Liver (tissue), 9 donors: ENCODE results near the gene HAUS7. TPM values are rescaled to one million over a fixed set of nuclear protein-coding genes. Genes with fewer than 3 reads are reported as not detected.

ENCODE experiments used
- DNase-seq: peaks from one replicate; pipeline ENCODE4 v3.0.0-alpha.2; 2017; ENCODE audit warnings: low spot score
- H3K27ac ChIP-seq, 2 donors: one replicate each; pipeline ENCODE4 v1.7.0; 2013; ENCODE audit warnings: inconsistent platforms in 2 of 2, low read length in 2 of 2, control low read depth in 1 of 2, low read depth in 1 of 2, mild to moderate bottlenecking in 1 of 2
- H3K27me3 ChIP-seq, 4 donors: one replicate each; pipeline versions ENCODE4 v1.6.1 to v1.7.0; 2013; ENCODE audit warnings: low read length in 3 of 4, inconsistent platforms in 1 of 4, mild to moderate bottlenecking in 1 of 4, moderate library complexity in 1 of 4; ENCODE audit not compliant: control insufficient read depth in 4 of 4, insufficient read depth in 4 of 4
- H3K36me3 ChIP-seq, 4 donors: one replicate each; pipeline versions ENCODE4 v1.6.1 to v1.7.0; 2013; ENCODE audit warnings: low read length in 3 of 4, mild to moderate bottlenecking in 3 of 4, low read depth in 1 of 4, moderate library complexity in 1 of 4; ENCODE audit not compliant: control insufficient read depth in 4 of 4, insufficient read depth in 3 of 4
- H3K4me1 ChIP-seq, 4 donors: one replicate each; pipeline versions ENCODE4 v1.6.1 to v1.7.0; 2013; ENCODE audit warnings: low read length in 3 of 4, mild to moderate bottlenecking in 3 of 4, moderate library complexity in 1 of 4; ENCODE audit not compliant: control insufficient read depth in 4 of 4, insufficient read depth in 4 of 4
- H3K4me3 ChIP-seq, 3 donors: one replicate each; pipeline versions ENCODE4 v1.6.1 to v1.7.0; 2013; ENCODE audit warnings: low read length in 3 of 3, control low read depth in 1 of 3, low read depth in 1 of 3, mild to moderate bottlenecking in 1 of 3
- H3K9ac ChIP-seq, 2 donors: one replicate each; pipeline ENCODE4 v1.7.0; 2013; ENCODE audit warnings: low read length in 2 of 2, mild to moderate bottlenecking in 2 of 2, moderate library complexity in 2 of 2, control low read depth in 1 of 2, low read depth in 1 of 2
- H3K9me3 ChIP-seq, 4 donors: one replicate each; pipeline versions ENCODE4 v1.6.1 to v1.7.0; 2013; ENCODE audit warnings: low read length in 3 of 4; ENCODE audit not compliant: control insufficient read depth in 4 of 4
- EGR1 ChIP-seq, 2 donors: IDR thresholded peaks; 2 replicates each; pipeline ENCODE4 v1.6.1; 2016 to 2018; ENCODE audit warnings: antibody characterized with exemption in 2 of 2, low read depth in 2 of 2
- FOXA1 ChIP-seq: IDR thresholded peaks from 2 replicates; pipeline ENCODE4 v1.6.1; 2016; ENCODE audit warnings: antibody characterized with exemption
- FOXA2 ChIP-seq: IDR thresholded peaks from 2 replicates; pipeline ENCODE4 v1.6.1; 2016; ENCODE audit warnings: antibody characterized with exemption
- GABPA ChIP-seq, 2 donors: IDR thresholded peaks in 1 of 2; conservative IDR thresholded peaks in 1 of 2; 2 replicates each; pipeline ENCODE4 v1.6.1; 2016; ENCODE audit warnings: antibody characterized with exemption in 2 of 2, mild to moderate bottlenecking in 1 of 2, moderate library complexity in 1 of 2
- HNF4A ChIP-seq, 2 donors: conservative IDR thresholded peaks; 2 replicates each; pipeline ENCODE4 v1.6.1; 2016; ENCODE audit warnings: antibody characterized with exemption in 2 of 2, mild to moderate bottlenecking in 2 of 2
- HNF4G ChIP-seq: IDR thresholded peaks from 2 replicates; pipeline ENCODE4 v1.6.1; 2016; ENCODE audit warnings: antibody characterized with exemption
- JUND ChIP-seq, 2 donors: IDR thresholded peaks; 2 replicates each; pipeline ENCODE4 v1.6.1; 2016; ENCODE audit warnings: antibody characterized with exemption in 2 of 2
- NR2F2 ChIP-seq: IDR thresholded peaks from 2 replicates; pipeline ENCODE4 v1.6.1; 2016; ENCODE audit warnings: antibody characterized with exemption
- RAD21 ChIP-seq, 2 donors: IDR thresholded peaks; 2 replicates each; pipeline ENCODE4 v1.6.1; 2016; ENCODE audit warnings: antibody characterized with exemption in 2 of 2, mild to moderate bottlenecking in 2 of 2
- RXRA ChIP-seq, 2 donors: IDR thresholded peaks; 2 replicates each; pipeline ENCODE4 v1.6.1; 2017 to 2018; ENCODE audit warnings: antibody characterized with exemption in 2 of 2, mild to moderate bottlenecking in 1 of 2
- SP1 ChIP-seq: IDR thresholded peaks from 2 replicates; pipeline ENCODE4 v1.6.1; 2018; ENCODE audit warnings: antibody characterized with exemption, mild to moderate bottlenecking
- TAF1 ChIP-seq: conservative IDR thresholded peaks from 2 replicates; pipeline ENCODE4 v1.6.1; 2016; ENCODE audit warnings: antibody characterized with exemption, mild to moderate bottlenecking
- YY1 ChIP-seq: IDR thresholded peaks from 2 replicates; pipeline ENCODE4 v1.6.1; 2016; ENCODE audit warnings: antibody characterized with exemption, mild to moderate bottlenecking
- WGBS: extraction: QIAGEN DNeasy Blood & Tissue Kit; methylation state at CpG from one replicate; pipeline ENCODE4 v1.1.7; 2013; 5-methylcytosine and 5-hydroxymethylcytosine counted together
- polyA plus RNA-seq, 2 donors: library from polyadenylated mRNA; stranded (reverse) in 1 of 2; unstranded in 1 of 2; fragments of 200-250 nt in 1 of 2; fragments of >200 nt in 1 of 2; fragmentation: Nextera tagmentation in 1 of 2; extraction: Ambion mirVana in 1 of 2; gene quantifications; one replicate each; pipeline versions ENCODE4 v1.2.1 to v1.2.3, GENCODE V29; 2013 to 2015
- total RNA-seq, 2 donors: library from RNA; depleted of rRNA; stranded (reverse); fragments of >200 nt; gene quantifications; one replicate each; pipeline ENCODE4 v1.2.3, GENCODE V29; 2014
- TF ChIP-seq, protein P1 (sequence below): IDR thresholded peaks from 2 replicates; pipeline ENCODE4 v1.6.1; 2016; ENCODE audit warnings: antibody characterized with exemption
- TF ChIP-seq, protein P2 (sequence below): IDR thresholded peaks from 2 replicates; pipeline ENCODE4 v1.6.1; 2016; ENCODE audit warnings: antibody characterized with exemption, mild to moderate bottlenecking
- TF ChIP-seq, protein P3 (sequence below): IDR thresholded peaks from 2 replicates; pipeline ENCODE4 v1.6.1; 2016; ENCODE audit warnings: antibody characterized with exemption
- TF ChIP-seq, protein P4 (sequence below): fragments of 150-350 bp; IDR thresholded peaks from 2 replicates; pipeline ENCODE4 v1.5.1; 2017; ENCODE audit warnings: improper control_type of control experiment, low read depth, low read length; ENCODE audit not compliant: missing input control
- TF ChIP-seq, protein P5 (sequence below): IDR thresholded peaks from 2 replicates; pipeline ENCODE4 v1.6.1; 2016; ENCODE audit warnings: antibody characterized with exemption
- donor health status: healthy.
- donor health status: healthy.
- donor health status: healthy.
- donor health status: healthy.
- donor health status: healthy.

The HAUS7 gene
- total and polyA plus RNA-seq, 4 donors, result 7.0 to 8.9 (median 7.8) TPM

DNA sequence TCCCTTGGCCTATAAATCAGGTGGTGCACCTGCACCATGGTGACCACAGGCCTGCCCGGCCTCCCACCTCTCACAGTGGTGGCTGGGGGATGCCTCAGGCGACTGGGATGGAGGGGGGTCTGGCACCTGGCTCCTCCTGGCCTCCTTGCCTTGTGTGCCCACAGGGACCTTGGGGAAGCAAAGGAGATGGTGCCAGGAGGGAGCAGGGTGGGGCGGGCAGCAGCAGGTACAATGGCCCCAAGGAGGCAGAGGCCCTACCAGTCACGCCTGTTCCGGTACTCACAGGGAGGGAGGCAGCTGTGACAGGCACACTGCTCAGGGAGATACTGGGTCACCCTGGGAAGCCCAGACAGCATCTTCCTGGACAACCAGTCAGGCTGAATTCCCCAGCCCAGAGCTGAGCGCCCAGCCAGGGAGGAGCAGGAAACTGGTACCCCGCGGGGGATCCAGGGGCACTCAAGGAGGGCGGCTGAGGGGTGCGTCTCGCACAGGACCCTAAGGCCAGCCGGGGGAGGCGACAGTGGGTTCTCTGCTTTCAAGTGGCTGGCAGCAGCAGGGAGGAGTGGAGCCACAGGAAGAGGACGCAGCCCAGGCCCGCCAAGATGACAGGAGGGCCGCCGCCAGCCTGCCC is 23.3 kb downstream of the HAUS7 start:
- no peak for TF ChIP-seq SP1
- TF ChIP-seq, protein P1, sequence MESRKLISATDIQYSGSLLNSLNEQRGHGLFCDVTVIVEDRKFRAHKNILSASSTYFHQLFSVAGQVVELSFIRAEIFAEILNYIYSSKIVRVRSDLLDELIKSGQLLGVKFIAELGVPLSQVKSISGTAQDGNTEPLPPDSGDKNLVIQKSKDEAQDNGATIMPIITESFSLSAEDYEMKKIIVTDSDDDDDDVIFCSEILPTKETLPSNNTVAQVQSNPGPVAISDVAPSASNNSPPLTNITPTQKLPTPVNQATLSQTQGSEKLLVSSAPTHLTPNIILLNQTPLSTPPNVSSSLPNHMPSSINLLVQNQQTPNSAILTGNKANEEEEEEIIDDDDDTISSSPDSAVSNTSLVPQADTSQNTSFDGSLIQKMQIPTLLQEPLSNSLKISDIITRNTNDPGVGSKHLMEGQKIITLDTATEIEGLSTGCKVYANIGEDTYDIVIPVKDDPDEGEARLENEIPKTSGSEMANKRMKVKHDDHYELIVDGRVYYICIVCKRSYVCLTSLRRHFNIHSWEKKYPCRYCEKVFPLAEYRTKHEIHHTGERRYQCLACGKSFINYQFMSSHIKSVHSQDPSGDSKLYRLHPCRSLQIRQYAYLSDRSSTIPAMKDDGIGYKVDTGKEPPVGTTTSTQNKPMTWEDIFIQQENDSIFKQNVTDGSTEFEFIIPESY, result no peak
- TF ChIP-seq GABPA (IDR thresholded peaks at IDR 0.05 in 1 of 2, conservative IDR thresholded peaks at IDR 0.05 in 1 of 2), result no peak
- no peak for TF ChIP-seq YY1
- no peak for TF ChIP-seq FOXA1
- TF ChIP-seq, protein P2, sequence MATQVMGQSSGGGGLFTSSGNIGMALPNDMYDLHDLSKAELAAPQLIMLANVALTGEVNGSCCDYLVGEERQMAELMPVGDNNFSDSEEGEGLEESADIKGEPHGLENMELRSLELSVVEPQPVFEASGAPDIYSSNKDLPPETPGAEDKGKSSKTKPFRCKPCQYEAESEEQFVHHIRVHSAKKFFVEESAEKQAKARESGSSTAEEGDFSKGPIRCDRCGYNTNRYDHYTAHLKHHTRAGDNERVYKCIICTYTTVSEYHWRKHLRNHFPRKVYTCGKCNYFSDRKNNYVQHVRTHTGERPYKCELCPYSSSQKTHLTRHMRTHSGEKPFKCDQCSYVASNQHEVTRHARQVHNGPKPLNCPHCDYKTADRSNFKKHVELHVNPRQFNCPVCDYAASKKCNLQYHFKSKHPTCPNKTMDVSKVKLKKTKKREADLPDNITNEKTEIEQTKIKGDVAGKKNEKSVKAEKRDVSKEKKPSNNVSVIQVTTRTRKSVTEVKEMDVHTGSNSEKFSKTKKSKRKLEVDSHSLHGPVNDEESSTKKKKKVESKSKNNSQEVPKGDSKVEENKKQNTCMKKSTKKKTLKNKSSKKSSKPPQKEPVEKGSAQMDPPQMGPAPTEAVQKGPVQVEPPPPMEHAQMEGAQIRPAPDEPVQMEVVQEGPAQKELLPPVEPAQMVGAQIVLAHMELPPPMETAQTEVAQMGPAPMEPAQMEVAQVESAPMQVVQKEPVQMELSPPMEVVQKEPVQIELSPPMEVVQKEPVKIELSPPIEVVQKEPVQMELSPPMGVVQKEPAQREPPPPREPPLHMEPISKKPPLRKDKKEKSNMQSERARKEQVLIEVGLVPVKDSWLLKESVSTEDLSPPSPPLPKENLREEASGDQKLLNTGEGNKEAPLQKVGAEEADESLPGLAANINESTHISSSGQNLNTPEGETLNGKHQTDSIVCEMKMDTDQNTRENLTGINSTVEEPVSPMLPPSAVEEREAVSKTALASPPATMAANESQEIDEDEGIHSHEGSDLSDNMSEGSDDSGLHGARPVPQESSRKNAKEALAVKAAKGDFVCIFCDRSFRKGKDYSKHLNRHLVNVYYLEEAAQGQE, result no peak
- TF ChIP-seq FOXA2, result no peak
- TF ChIP-seq EGR1 (IDR thresholded peaks at IDR 0.05; ENCODE audit: low read depth in 2 of 2), result no peak
- TF ChIP-seq, protein P3, sequence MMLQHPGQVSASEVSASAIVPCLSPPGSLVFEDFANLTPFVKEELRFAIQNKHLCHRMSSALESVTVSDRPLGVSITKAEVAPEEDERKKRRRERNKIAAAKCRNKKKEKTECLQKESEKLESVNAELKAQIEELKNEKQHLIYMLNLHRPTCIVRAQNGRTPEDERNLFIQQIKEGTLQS, result no peak
- TF ChIP-seq RXRA (IDR thresholded peaks at IDR 0.05), result no peak
- no peak for TF ChIP-seq HNF4G
- TF ChIP-seq RAD21 (IDR thresholded peaks at IDR 0.05), result no peak
- TF ChIP-seq, protein P4, sequence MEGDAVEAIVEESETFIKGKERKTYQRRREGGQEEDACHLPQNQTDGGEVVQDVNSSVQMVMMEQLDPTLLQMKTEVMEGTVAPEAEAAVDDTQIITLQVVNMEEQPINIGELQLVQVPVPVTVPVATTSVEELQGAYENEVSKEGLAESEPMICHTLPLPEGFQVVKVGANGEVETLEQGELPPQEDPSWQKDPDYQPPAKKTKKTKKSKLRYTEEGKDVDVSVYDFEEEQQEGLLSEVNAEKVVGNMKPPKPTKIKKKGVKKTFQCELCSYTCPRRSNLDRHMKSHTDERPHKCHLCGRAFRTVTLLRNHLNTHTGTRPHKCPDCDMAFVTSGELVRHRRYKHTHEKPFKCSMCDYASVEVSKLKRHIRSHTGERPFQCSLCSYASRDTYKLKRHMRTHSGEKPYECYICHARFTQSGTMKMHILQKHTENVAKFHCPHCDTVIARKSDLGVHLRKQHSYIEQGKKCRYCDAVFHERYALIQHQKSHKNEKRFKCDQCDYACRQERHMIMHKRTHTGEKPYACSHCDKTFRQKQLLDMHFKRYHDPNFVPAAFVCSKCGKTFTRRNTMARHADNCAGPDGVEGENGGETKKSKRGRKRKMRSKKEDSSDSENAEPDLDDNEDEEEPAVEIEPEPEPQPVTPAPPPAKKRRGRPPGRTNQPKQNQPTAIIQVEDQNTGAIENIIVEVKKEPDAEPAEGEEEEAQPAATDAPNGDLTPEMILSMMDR, result no peak
- TF ChIP-seq HNF4A (conservative IDR thresholded peaks at IDR 0.05), result no peak
- TF ChIP-seq, protein P5, sequence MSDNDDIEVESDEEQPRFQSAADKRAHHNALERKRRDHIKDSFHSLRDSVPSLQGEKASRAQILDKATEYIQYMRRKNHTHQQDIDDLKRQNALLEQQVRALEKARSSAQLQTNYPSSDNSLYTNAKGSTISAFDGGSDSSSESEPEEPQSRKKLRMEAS, result no peak
- TF ChIP-seq NR2F2, result no peak
- no peak for TF ChIP-seq JUND (IDR thresholded peaks at IDR 0.05)
- no peak for TF ChIP-seq TAF1
- Histone ChIP-seq H3K9ac (no peak overlapping the region), H3K9me3 (no peaks in the 10 kb centered on the region), H3K4me3 (no peak overlapping the region), H3K4me1 (no peaks in the 10 kb centered on the region), H3K27me3 (no peaks in the 10 kb centered on the region), H3K36me3 (peaks cover 0 to 3% (median 0%) of the 10 kb centered on the region in 4 donors), H3K27ac (no peak overlapping the region)
- DNase-seq, result no peak
- 97% methylated on average over 17 of the region's 17 CpGs for WGBS
